IPS-18c (cell line): Measurements from ENCODE around the gene AKAP4.

Experiments
- H3K4me3 ChIP-seq: 2 replicates; pipeline ENCODE4 v1.7.0; 2013; ENCODE audit warnings: low read depth, mild to moderate bottlenecking, low read length, moderate library complexity; ENCODE audit not compliant: insufficient read depth
- H3K9me3 ChIP-seq: one replicate; pipeline ENCODE4 v1.6.1; 2013; ENCODE audit warnings: mild to moderate bottlenecking, low read length, moderate library complexity; ENCODE audit not compliant: control insufficient read depth, insufficient read depth

The AKAP4 gene

DNA sequence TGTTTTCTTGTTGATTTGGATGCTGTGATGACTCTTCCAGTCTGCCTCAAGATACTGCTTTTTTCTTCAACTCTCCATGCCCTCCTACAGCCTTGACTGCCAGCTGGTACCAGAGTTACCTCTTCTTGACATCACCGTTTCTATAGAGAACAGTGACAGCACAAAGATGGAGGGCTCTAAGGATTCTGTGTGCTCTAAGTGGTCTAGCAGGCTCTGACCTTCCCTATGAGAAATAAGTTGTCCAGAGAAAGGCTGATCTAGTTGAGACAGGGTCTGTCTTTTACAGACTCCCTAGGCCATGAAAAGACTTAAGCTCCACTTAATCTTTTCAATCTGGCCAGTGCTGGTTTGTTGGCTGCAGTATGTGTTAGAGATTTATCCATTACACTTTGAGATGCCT, at the start of gene AKAP4:
AKAP4 (minus strand) TSS at position 101 of the 400 bp plus-strand sequence. CDS start 118 bp downstream, outside the sequence.
- Histone ChIP-seq H3K9me3 (no peaks in the 10 kb centered on the region), H3K4me3 (no peak within 1 kb of the TSS)

- H3K4me3 ChIP-seq = no peak overlapping the region
- H3K9me3 ChIP-seq = no peaks in the 10 kb centered on the region
Measured at GRCh38 chrX:50211510-50211909, 10.7 kb upstream of the AKAP4 start.

GRCh38 chrX:50206753-50207152, 5.9 kb upstream of the AKAP4 start:
- Histone ChIP-seq H3K4me3 (no peak overlapping the region), H3K9me3 (no peaks in the 10 kb centered on the region)

DNA sequence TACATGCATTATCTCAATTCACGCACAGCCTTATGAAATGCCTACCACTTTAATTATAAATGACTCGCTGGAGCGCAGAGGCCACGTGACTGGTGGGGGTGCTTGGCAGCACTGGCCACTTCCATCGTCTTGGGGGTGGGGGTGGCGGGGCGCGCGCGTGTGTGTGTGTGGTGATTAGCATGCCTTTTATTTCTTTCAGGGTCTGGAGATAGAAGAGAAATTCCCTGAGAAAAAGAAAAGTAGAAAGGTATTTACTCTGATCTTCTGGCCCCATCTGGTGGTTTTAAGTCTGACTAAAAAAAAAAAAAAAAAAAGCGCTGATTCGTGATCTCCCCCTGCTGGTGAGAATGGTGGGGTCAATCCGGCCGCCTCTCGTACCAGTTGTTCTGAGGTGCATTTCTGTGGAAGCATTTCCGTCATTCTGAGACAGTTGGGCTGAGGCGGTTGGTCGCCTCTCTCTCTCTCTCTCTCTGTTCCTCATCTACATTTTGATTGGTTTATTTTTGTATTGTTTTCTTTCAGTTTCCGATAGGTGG, 3.6 kb upstream of the AKAP4 start, which contains the start of gene CCNB3:
CCNB3 (plus strand) TSS at position 402 of the 536 bp plus-strand sequence. CDS start 80,399 bp downstream, outside the sequence.
- Histone ChIP-seq H3K9me3 (no peaks in the 10 kb centered on the region), H3K4me3 (no peak within 1 kb of the TSS)

DNA sequence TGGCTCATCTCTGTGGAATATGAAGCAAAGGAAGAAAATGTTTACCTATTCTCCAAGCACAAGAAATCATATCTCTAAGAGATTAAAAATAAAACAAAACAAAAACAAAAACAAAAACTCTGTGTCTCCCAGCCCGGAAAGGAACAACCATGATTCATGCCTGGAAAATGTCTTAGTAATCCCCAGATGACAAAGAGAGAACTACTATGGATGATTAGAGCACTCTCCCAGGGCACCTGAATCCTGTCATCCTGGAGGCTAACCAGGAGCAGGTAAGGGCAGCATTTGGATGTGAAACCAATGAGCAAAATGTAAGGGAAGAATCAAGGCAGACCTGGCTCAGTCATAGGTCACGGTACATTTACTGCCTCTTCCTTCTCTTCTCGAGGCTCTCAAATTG, 1.7 kb upstream of the AKAP4 start:
- no peak overlapping the region for H3K4me3 ChIP-seq
- H3K9me3 ChIP-seq = no peaks in the 10 kb centered on the region

DNA sequence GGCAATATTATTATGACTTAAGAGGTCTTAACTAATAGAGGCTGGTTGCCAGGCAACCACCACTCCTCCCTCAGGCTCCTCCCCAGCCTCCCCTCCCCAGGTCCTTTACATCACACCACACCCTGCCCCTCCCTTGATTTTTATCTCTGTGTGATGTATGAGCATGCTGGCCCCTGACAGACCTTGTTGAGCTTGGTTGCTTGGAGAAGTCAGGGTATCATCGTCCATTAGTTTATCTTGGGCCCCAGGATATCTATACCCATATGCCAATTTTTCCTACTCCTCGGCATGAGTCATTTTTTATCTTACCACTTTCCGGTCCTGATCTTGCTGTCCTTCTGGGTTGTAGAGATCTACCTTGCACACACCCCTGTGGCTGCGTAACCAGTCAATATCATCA, 2.5 kb downstream of the AKAP4 start:
- H3K4me3 ChIP-seq = no peak overlapping the region

DNA sequence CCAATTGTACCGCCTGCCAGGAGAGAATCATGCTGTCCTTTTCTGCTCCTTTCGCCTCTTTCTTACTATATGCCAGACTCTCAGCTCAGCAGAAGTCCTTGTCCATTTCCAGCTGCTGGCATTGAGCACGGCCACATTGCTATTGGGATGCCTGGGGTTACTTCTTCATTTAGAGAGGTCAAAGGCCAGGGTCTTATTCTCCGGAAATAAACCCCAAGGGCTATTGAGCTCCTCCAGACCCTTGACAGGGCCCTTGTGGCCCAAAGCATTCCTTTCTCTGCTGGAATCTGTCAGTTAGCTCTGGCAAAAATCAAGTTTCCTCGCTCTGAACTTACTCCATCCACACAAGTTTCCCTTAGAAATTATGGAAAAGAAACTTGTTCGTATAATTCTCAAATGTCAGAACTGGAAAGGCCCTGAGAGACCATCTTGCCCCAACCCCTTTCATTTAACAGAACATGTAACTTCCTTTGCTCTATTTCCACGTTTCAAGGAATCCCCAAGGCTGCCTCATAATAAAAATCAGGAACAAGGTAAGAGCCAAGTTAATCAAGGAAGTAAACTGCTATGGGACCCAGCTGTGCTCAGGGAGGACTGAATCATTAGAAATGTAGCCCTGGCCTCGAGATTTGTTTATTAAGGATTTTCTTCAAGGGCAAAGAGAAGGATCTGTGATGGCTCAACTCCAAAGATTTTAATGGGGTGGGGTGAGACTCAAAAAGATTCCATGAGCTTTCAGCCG, 11.8 kb downstream of the AKAP4 start:
- no peaks in the 10 kb centered on the region for H3K9me3 ChIP-seq
- no peak overlapping the region for H3K4me3 ChIP-seq

More for the DNA sequence above, 2.5 kb downstream of the AKAP4 start:
- no peaks in the 10 kb centered on the region for H3K9me3 ChIP-seq

GRCh38 chrX:50183891-50184290, 16.9 kb downstream of the AKAP4 start:
- H3K9me3 ChIP-seq = no peaks in the 10 kb centered on the region

GRCh38 chrX:50180073-50180940, 20.5 kb downstream of the AKAP4 start:
- no peak overlapping the region for H3K4me3 ChIP-seq
- H3K9me3 ChIP-seq = no peaks in the 10 kb centered on the region

More at GRCh38 chrX:50183891-50184290, 16.9 kb downstream of the AKAP4 start:
- no peak overlapping the region for H3K4me3 ChIP-seq

GRCh38 chrX:50169717-50170116, 31.1 kb downstream of the AKAP4 start:
- no peaks in the 10 kb centered on the region for H3K9me3 ChIP-seq
- no peak overlapping the region for H3K4me3 ChIP-seq

DNA sequence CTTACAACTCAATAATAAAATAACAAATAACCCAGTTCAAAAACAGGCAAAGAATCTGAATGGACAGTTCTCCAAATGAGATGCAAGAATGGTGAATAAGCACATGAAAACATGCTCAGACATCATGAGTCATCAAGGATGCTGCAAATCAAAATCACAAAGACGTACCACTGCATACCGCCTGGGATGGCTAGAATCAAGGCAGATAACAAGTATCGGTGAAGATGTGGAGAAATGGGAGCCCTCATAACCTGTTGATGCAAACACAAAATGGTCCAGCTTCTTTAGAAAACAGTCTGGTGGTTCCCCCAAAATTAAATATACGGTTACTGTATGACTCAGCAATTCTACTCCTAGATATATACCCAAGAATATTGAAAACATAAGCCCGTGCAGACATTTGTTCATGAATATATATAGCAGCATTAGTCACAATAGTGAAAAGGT, 32.5 kb downstream of the AKAP4 start:
- Histone ChIP-seq H3K9me3 (no peaks in the 10 kb centered on the region), H3K4me3 (no peak overlapping the region)

GRCh38 chrX:50167366-50167765, 33.4 kb downstream of the AKAP4 start:
- Histone ChIP-seq H3K9me3 (no peaks in the 10 kb centered on the region), H3K4me3 (no peak overlapping the region)

GRCh38 chrX:50165727-50166126, 35.1 kb downstream of the AKAP4 start:
- Histone ChIP-seq H3K9me3 (no peaks in the 10 kb centered on the region), H3K4me3 (no peak overlapping the region)

DNA sequence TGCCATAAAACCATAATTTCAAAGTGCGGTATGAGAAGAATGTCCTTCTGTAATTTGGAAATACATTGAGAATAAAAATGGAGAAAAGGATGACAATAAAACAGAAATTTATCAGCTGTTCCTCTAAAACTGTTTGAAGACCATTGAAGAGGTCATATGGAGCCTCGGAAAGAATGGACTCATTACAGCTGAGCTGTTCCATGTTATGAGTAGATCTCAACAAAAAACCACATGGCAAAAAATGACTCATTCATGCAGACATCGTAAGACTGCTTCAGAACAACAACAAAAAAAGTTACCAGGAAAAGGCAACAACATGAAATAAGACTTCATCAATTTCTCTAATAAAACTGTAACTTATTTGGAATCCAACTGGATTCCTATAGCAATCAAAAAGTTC, 39.7 kb downstream of the AKAP4 start:
- H3K4me3 ChIP-seq = no peak overlapping the region

DNA sequence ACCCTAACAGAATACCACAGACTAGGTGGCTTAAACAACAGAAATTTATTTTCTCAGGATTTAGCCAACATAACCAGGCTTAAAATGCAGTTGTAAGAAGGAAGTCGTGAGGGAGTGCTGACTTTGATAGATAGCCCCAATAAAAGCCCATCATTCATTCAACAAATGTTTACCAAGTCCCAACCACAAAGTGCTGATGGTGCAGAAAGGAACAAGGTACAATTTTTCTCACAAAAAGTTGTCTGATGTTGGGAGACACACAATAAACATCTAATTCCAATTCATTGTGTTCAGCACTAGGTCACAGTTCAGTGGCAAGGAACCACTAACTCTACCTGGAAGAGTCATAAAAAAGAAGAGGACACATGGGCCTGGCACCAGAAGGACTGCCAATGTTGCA, 42.2 kb downstream of the AKAP4 start:
- no peak overlapping the region for H3K4me3 ChIP-seq
- peaks cover 7% of the 10 kb centered on the region for H3K9me3 ChIP-seq

More for the DNA sequence above, 39.7 kb downstream of the AKAP4 start:
- peaks cover 7% of the 10 kb centered on the region for H3K9me3 ChIP-seq

GRCh38 chrX:50157545-50158135, 43.2 kb downstream of the AKAP4 start:
- H3K9me3 ChIP-seq = peaks cover 13% of the 10 kb centered on the region
- H3K4me3 ChIP-seq = no peak overlapping the region

GRCh38 chrX:50154429-50154828, 46.4 kb downstream of the AKAP4 start:
- Histone ChIP-seq H3K4me3 (no peak overlapping the region), H3K9me3 (peaks cover 10% of the 10 kb centered on the region)
